Fibroblast of skin of right quadriceps (primary cell): ENCODE data around the gene SKI.
"Not testable (repeated sequence)": the region's sequence is repeated elsewhere in the genome, so short reads cannot be mapped to it uniquely, and the experiment has no call there.

Experiments used
- DNase-seq: peaks from one replicate; pipeline ENCODE4 v3.0.0-alpha.2; 2013

Gene SKI

DNA sequence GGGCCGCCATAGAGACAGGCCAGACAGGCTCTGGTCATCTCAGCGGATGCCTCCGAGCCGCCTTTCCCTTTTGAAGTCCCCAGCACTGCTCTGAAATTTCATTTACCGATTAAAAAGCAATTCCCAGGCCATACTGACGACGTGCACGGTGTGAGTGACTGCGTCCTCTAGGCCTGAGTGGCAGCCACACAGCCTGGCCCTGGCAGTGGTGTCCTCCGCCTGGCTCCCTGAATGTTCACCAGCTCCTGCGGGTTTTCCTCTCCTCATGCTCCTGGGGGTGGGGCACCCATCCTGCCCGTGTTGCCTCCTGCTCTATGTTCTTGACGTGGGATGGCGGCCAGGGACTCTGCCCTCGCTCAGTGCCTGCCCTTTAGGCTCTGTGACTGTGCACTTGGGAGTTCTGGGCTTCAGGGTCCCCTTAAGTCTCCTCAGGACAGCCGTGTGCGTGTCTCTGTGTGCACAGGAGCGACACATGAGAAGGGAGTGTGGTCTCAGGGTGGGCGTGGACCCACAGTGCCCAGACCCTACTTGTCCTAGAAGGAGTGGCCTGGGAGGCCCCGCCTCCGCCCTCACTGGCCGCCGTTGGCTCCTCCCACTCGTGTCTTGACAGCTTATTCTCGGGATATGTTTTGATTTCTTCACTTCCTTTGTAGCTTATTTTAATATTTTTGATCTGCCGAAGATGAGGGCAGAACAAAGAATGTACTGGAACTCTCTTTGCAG is 3.6 kb downstream of the SKI start:
- peak; percentile 83 for DNase-seq

- no peak for DNase-seq
These were observed 4.3 kb downstream of the SKI start for GRCh38 chr1:2232255-2232915.

- DNase-seq, result no peak
These were observed 4.9 kb downstream of the SKI start for GRCh38 chr1:2232916-2233438.

DNA sequence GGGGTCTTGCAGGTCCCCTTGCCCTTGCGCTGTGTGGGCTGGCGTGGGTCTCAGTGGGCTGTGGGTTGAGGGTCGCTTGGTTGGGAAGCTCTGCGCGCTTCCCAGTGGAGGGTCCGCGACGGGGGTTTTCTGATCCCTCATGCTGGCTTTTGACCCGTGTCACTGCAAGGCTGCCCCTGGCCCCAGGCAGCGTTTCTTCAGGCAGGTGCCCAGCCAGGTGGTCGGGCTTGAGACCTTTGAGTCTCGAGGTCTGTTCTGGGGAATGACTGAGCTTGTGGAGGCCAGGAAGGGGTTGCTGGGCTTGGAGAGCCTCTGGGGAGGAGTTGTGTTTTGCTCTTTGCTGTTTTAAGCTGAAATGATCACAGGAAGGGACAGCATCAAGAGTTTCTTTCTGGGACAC is 5.3 kb downstream of the SKI start:
- no peak for DNase-seq

DNA sequence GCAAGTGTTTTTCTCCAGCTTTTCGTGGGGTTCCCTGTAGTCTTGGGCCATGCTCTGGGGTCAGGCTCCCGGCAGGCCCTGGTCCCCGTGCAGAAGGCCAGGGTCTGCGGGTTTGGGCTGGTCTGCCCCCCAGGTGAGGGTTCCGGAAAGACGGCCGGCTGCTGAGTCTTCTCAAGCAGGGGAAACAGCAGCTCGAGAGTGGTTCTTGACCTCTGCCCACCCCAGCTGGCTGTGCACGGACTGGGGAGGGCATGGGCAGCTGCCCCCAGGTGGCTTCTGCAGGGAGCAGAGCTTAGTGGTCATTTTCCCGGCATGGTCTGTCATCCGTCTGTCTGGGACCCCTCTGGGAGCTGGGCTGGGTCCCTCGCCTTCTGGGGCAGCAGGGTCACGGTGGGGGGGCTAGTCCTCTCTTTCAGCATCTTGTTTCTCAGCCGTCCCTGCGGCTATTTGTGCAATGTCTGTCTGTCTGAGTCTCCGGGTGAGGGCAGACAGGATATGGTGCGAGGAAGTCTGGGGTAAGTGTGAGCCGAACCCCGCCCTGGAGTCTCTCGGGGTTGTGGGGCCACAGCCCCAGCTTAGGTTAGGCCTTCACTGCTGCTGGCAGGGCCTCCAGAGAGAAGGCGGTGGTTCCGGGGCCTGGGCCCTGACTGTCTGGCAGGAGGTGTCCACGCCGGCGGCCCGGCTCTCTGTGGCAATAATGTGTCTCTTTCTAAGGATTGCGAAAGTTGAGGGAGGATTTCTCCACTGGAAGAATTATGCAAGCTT is 6.1 kb downstream of the SKI start:
- DNase-seq, result peak; percentile 87

- no peak for DNase-seq
These were observed 6.6 kb downstream of the SKI start for GRCh38 chr1:2234762-2235113.

DNA sequence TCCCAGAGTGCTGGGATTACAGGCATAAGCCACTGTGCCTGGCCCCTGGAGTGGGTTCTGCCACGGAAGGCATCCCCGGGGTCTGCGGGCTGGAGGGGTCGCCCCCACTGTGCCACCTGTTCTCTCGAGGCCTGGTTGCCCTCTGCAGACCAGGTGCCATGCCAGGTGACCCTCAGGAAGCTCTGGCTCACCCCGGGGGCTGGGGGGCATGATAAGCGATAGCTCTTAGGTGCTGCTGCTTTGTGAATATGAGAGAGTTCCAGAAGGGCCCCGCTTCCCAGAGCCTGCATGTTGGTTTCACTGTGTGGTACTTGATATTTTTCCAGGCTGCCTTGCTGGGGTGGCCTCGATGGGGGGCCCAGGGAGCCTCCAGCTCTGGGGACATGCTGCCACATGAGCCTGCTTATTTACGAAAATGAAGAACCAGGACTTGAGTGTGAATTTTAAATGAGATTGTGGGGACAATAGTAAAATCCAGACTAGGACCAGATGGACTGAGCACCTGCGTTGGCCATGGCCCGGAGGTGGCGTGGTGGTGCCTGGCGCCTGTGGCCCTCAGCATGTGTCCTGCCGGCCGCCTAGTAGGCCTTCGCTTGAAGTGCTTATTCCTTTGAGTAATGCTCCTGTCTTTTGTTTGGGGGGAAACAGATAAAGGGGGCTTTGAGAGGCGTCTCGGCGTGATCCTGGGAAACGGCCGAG is 7.3 kb downstream of the SKI start:
- no peak for DNase-seq

DNA sequence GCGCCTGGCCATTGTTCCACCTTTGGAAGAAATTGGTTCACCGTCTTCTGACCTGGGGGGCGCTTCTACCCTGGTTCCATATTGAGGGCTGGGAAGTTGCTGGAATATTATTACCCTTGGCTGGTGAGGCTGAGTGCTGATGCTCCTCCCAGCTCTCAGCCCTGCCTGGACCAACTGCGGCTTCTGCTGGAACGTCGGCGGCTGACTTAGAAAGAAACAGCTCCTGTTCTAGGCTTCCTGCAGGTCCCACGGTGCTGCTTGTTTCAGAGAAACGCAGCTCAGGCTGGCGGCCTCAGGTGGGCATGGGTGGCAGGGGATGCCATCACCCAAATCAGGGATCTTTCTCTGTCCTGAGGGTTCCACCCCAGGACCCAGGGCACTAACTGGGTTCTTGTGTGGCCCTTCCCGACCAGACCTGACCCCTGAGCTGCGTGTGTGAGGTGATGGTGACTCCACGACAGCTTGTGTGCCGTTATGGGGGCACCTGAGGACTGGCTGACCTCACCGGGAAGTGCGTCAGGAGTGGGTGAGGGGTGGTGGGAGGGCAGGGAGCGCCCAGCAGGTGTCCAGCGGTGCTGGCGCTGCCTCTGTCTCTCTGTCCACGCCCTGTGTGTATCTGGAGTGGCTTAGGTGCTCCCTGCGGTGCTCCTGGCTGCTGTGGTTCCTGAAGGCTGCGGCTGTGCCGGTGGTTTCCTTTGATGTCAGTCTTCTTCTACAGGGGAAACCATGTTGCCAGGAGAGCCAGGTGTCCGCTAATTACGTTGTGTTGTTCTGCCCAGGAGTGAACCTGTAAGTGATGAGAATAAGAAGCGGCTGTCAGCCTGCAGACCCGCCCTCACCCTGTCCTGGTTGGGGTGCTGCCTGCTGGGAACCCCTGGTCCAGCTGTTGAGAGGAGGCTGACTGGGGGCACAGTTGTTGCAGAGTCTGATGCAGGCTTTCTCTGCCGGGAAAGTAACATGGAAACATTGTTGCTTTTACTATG is 8.9 kb downstream of the SKI start:
- no peak for DNase-seq

DNA sequence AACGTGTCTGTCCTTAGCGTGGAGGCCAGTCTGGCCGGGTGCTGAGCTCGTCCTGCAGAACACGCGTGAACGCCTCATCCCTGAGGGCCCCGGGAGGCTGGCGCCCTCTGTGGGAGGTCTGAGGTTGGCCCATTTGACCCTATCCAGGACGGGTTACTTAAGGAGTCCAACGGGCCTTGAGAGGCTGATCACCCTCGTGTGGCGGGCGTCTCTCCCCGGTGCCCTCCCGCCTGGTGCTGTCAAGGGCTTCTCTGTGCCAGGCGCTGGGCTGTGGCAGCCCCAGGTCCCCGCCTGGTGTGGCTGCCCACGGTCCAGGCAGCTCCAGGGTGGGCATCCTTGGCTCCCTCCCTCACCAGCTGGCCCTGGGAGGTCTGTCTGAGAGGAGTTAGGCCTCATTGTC is 9.7 kb downstream of the SKI start:
- DNase-seq, result no peak

DNA sequence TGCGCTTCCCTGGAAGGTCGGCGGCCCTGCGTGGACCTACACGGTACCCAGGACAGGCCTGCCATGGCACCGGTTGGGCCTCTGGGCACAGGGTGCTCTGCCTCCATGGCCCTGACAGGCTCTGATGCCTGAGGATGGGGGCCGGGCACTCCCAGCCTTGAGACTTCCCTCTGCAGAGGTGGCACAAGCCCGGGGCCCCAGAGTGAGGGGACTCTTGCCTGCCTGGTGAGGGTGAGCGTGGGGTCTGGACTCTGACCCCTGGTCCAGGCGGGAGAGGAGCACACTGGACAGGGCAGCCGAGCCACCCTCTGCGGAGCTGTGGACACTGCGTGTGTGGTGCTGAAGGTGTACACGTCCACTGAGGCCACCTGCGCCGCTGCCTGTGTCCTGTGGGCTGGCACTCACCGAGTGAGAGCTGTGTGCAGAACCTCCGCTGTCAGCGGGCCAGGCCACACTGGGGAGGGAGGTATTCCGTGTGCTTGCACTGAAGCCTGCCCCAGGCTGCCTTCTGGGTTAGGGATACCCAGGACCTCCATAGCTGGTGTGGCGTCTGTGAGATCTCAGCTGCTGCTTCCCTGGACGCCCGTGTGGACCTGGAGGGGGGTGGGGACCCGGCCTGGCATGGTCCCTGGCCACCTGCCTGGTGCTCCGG is 10.4 kb downstream of the SKI start:
- no peak for DNase-seq

DNA sequence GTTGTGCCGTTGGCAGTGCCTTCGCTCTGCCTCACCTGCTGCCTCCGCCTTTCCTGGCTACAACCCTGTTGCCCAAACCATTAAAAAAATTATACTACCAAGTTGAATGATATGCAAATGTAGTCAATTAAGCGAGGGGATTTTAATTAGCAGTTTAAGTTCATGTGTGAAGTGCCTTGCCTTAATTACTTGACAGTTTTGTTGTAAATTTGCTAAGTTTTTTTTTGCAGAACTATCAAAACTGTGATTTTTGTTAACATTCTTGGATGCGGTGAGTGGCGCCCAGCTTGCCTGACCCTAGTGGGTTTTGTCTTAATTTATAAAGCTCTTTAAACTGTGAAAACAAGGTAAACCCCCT is 10.9 kb downstream of the SKI start:
- no peak for DNase-seq

GRCh38 chr1:2239384-2239985 is 11.4 kb downstream of the SKI start:
- no peak for DNase-seq

- DNase-seq, result no peak
These were observed 12.4 kb downstream of the SKI start for GRCh38 chr1:2240270-2241156.

- no peak for DNase-seq
These were observed 13.7 kb downstream of the SKI start for GRCh38 chr1:2241820-2242219.

DNA sequence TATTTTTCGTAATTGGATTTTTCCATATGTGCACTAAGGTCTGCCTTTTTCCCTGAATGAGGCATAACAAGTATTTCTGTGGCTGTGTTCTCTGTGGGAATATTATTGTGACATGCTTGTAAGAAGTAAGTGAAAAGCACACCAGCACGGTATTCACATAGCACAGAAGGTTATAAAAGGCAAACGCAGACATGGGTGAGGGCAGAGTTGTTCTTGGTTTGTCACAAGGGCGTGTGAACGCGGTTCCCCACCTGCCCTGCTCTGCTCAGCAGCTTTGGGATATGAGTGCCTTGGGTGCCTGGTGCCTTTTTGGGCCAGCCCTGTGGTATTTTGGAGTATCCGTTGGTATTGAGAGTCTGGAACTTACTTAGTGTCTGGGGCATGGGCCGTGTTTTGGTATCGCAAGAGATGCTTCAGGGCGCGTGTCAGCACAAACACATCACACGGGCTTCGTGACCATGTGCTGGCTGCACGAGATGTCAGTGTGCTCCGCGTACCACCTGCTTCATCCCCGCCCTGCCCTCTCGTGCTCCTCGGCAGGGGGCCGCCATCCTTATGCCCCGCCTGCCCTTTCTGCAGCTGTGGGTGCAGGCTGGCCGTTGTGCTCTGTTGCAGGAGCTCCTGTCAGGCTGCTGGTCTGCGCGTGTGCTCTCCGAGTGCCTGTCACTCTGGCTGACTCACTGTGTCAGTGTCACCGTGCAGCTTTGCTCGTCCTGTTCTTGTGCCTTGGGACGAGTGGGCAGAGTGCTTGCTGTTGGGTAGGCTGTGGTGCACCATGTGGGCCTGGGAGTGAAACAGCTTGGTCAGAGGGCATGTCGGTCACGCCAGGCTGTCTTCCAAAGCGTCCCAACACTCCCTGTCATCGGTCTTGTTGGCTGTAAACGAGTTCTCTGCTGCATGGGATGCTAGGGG is 15.0 kb downstream of the SKI start:
- no peak for DNase-seq

DNA sequence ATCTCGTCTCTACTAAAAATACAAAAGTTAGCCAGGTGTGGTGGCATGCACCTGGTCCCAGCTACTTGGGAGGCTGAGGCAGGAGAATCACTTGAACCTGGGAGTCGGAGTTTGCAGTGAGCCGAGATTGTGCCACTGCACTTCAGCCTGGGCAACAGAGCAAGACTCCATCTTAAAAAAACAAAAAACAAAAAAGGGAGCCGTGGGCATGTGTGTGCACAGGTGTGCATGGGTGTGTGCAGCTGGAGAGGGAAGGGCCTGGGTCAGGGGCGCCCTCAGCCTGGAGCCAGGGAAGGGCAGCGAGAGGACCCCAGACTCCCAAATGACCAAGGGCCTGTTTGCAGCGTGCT is 18.9 kb downstream of the SKI start:
- not testable (repeated sequence) for DNase-seq

GRCh38 chr1:2247760-2248126 is 19.6 kb downstream of the SKI start:
- DNase-seq, result no peak

DNA sequence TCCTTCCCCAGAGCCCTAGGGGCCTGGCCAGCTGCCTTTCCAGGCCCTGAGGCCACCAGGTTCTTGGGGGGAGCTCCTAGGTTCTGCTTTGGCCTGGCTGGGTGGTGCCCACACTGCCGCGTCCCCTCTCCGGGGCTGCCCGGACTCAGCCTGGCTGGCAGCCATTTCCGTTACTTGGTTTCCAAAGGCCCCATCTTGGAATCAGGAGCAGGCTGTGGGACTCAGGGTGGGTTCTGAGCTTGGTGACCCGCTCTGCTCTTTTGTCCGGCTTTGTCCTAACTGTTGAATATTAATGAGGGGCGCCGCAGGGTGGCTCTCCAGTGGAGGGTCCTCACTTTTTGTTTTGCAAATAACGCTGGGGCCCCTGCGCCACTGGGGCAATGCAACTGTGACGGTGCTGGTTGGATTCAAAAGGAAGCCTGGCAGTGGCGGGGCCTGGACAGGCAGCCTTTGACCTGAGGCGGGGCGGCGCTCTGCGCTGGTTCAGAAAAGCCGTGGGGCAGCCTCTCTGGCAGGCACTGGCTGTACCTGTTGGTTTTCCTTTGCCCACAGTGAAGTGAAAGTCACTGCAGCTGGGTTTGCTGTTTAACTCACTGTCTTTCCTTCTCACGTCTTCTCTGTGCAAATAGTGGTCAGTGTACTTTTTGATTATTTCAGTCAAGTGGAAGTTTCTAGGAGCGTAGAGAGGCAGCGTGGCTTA is 20.2 kb downstream of the SKI start:
- no peak for DNase-seq
